Upper lobe of right lung (tissue), 1 donor: ENCODE data around the gene SLC44A1. TPM values are rescaled to one million over a fixed set of nuclear protein-coding genes. Genes with fewer than 3 reads are reported as not detected.

Experiments used
- ATAC-seq: fragments of 200-7000 bp; cut with Tn5 transposase; one replicate; pipeline ENCODE4 v1.9.1; 2020; ENCODE audit warnings: mild to moderate bottlenecking, moderate library complexity
- DNase-seq: peaks from one replicate; pipeline ENCODE4 v3.0.0-alpha.2; 2020
- H3K27ac ChIP-seq: fragments of 200-600 bp; one replicate; pipeline ENCODE4 v1.8.0; 2022
- H3K27me3 ChIP-seq: fragments of 200-600 bp; one replicate; pipeline ENCODE4 v1.8.0; 2022; ENCODE audit warnings: mild to moderate bottlenecking
- H3K36me3 ChIP-seq: fragments of 200-600 bp; one replicate; pipeline ENCODE4 v1.8.0; 2022
- H3K4me1 ChIP-seq: fragments of 200-600 bp; one replicate; pipeline ENCODE4 v1.8.0; 2022
- H3K4me3 ChIP-seq: fragments of 200-600 bp; one replicate; pipeline ENCODE4 v1.8.0; 2022; ENCODE audit warnings: mild to moderate bottlenecking
- H3K9me3 ChIP-seq: fragments of 200-600 bp; one replicate; pipeline ENCODE4 v1.8.0; 2022
- intact Hi-C: fragments of 100-400 bp; cut with DNase I; formaldehyde crosslinking; loops from one replicate; pipeline ENCODE4 v1.11.0; 2022
- total RNA-seq: library from RNA; stranded (reverse); fragmentation: NEBNext Ultra II Directional; extraction: Animal tissue kit (Norgen Biotek cat#: 25700); gene quantifications from one replicate; pipeline ENCODE4 v1.2.1, GENCODE V29; 2021
- TF ChIP-seq, protein P1 (sequence below): fragments of 200-600 bp; IDR thresholded peaks from one replicate; pipeline ENCODE4 v1.8.0; 2022; ENCODE audit warnings: antibody characterized with exemption
- donor health status: DM: no; HTN: yes; CAD: no; lungs with severe emphysema.

The SLC44A1 gene
- total RNA-seq, 1 donor from 2014 or later: 66.1 TPM

DNA sequence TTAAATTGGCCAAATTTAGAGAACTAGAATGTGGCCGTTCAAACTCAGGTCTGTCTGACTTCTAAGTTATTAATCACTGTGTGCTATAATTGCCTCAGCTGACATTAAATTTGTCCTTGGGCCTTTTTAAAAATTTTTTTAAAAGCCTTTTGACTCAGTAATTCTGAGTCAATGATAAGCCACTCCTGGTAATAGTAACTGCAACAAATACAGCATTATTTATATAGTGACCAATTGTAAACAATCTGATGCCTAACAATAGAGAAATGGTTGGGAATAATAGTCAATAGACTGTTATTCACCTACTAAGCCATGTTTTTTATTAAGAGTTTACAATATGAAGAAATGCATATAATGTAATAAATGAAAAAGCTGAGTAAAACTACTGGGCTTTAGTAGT, 132.4 kb downstream of the SLC44A1 start:
- Histone ChIP-seq H3K27me3 (no peaks in the 10 kb centered on the region), H3K9me3 (no peaks in the 10 kb centered on the region), H3K4me3 (no peak overlapping the region), H3K27ac (no peak overlapping the region), H3K4me1 (no peaks in the 10 kb centered on the region), H3K36me3 (peaks cover 21% of the 10 kb centered on the region)
- intact Hi-C loops: no loop called here
- TF ChIP-seq, protein P1, sequence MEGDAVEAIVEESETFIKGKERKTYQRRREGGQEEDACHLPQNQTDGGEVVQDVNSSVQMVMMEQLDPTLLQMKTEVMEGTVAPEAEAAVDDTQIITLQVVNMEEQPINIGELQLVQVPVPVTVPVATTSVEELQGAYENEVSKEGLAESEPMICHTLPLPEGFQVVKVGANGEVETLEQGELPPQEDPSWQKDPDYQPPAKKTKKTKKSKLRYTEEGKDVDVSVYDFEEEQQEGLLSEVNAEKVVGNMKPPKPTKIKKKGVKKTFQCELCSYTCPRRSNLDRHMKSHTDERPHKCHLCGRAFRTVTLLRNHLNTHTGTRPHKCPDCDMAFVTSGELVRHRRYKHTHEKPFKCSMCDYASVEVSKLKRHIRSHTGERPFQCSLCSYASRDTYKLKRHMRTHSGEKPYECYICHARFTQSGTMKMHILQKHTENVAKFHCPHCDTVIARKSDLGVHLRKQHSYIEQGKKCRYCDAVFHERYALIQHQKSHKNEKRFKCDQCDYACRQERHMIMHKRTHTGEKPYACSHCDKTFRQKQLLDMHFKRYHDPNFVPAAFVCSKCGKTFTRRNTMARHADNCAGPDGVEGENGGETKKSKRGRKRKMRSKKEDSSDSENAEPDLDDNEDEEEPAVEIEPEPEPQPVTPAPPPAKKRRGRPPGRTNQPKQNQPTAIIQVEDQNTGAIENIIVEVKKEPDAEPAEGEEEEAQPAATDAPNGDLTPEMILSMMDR: no peak
- ATAC-seq (no peak), DNase-seq (no peak)

DNA sequence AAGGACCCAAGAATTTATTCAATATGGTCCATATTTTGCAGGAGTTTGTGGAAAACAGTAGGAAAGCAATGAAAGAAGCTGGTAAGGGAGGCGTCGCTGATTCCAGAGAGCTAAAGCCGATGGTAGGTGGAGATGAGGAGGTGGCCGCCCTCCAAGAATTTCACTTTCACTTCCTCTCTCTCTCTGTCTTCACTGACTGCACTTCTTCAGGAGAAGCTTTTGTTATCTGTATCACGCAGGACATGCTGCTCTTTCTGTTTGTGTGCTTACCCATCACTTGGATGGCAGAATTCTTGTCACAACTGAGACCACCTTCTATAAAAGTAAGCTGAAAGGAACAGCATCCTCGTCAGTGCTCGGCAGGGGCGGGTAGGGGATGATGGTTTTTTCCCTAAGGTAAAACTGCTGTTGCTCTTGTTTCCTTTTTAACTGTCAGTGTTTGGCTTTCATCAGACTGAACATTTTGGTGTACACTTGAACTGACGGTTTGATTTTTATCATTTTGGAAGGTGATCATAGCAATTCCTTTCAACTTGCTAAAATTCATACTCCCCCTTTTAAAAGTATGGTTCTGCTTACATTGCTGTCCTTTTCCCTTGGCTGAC, 141.0 kb downstream of the SLC44A1 start:
- Histone ChIP-seq H3K4me1 (no peaks in the 10 kb centered on the region), H3K27me3 (no peaks in the 10 kb centered on the region), H3K4me3 (no peak overlapping the region), H3K36me3 (peaks cover 20% of the 10 kb centered on the region), H3K9me3 (no peaks in the 10 kb centered on the region), H3K27ac (no peak overlapping the region)
- intact Hi-C loops: no loop called here
- no peak for DNase-seq
- TF ChIP-seq, protein P1: no peak
- ATAC-seq: peak; percentile 75

GRCh38 chr9:105389796-105390195, 145.3 kb downstream of the SLC44A1 start:
- H3K27me3 ChIP-seq: no peaks in the 10 kb centered on the region
- H3K4me1 ChIP-seq: no peaks in the 10 kb centered on the region
- DNase-seq: no peak
- H3K27ac ChIP-seq: no peak overlapping the region
- no peak overlapping the region for H3K4me3 ChIP-seq
- no peak for ATAC-seq
- TF ChIP-seq, protein P1: no peak
- intact Hi-C loops: no loop called here
- no peaks in the 10 kb centered on the region for H3K9me3 ChIP-seq
- H3K36me3 ChIP-seq: peaks cover 5% of the 10 kb centered on the region

GRCh38 chr9:105390871-105391270, 146.4 kb downstream of the SLC44A1 start:
- Histone ChIP-seq H3K9me3 (no peaks in the 10 kb centered on the region), H3K27ac (no peak overlapping the region), H3K36me3 (peaks cover 5% of the 10 kb centered on the region), H3K4me1 (no peaks in the 10 kb centered on the region), H3K27me3 (no peaks in the 10 kb centered on the region), H3K4me3 (no peak overlapping the region)
- DNase-seq (no peak), ATAC-seq (no peak)
- intact Hi-C loops: no loop called here
- TF ChIP-seq, protein P1: no peak

DNA sequence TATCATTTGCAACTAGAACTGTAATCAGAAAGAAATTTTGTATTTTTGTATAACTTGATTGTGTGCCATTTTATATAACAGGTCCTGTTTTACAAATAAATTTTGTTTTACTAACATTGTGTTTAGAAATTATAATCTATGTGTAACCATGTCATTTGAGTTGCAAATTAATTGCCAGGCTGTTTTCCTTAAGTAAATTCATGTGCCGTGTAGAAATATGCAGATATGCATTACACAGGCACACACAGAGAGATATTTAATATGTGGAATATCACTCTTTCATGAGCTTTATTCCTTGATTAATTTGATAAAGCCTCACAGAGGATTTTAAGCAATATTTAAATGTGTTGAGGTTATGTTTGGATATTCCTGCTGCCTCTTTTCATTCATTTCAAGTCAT, 146.8 kb downstream of the SLC44A1 start:
- Histone ChIP-seq H3K4me3 (no peak overlapping the region), H3K36me3 (peaks cover 5% of the 10 kb centered on the region), H3K27ac (no peak overlapping the region), H3K9me3 (no peaks in the 10 kb centered on the region), H3K4me1 (no peaks in the 10 kb centered on the region), H3K27me3 (no peaks in the 10 kb centered on the region)
- TF ChIP-seq, protein P1: no peak
- intact Hi-C loops: no loop called here
- ATAC-seq (no peak), DNase-seq (no peak)

- Histone ChIP-seq H3K27ac (no peak overlapping the region), H3K4me3 (no peak overlapping the region), H3K9me3 (no peaks in the 10 kb centered on the region), H3K36me3 (peaks cover 5% of the 10 kb centered on the region), H3K4me1 (no peaks in the 10 kb centered on the region), H3K27me3 (no peaks in the 10 kb centered on the region)
- DNase-seq: no peak
- TF ChIP-seq, protein P1: no peak
- intact Hi-C loops: no loop called here
- no peak for ATAC-seq
These were observed 148.1 kb downstream of the SLC44A1 start for GRCh38 chr9:105392531-105392930.
